Epithelial cell of proximal tubule (primary cell): ENCODE results near the gene HMGB3. TPM values are rescaled to one million over a fixed set of nuclear protein-coding genes. Genes with fewer than 3 reads are reported as not detected.
A peak's percentile ranks its signal among the peaks of the same experiment; 100 is the strongest.

Experiments used
- DNase-seq: peaks from one replicate; pipeline ENCODE4 v3.0.0-alpha.2; 2011; ENCODE audit warnings: low read depth
- H3K4me3 ChIP-seq: 2 replicates; pipeline ENCODE4 v1.5.1; 2011; ENCODE audit warnings: low read depth, mild to moderate bottlenecking, low read length
- CTCF ChIP-seq: conservative IDR thresholded peaks from 2 replicates; pipeline ENCODE4 v1.5.1; 2012; ENCODE audit warnings: low read depth, mild to moderate bottlenecking, low read length
- total RNA-seq: library from RNA; depleted of rRNA; stranded (reverse); fragments of >200 nt; gene quantifications from 2 replicates; pipeline ENCODE4 v1.2.3, GENCODE V29; 2015

Gene HMGB3
- 42.3 and 43.2 TPM in 2 replicates for total RNA-seq

- TF ChIP-seq CTCF, result no peak
- peak within 1 kb of the TSS; percentile 64 for H3K4me3 ChIP-seq
- peak; percentile 19 for DNase-seq
These were observed at the start of gene HMGB3 for GRCh38 chrX:150982788-150983520. HMGB3 (plus strand) TSS chrX:150983335; CDS start chrX:150985600, 2,265 bp downstream.

DNA sequence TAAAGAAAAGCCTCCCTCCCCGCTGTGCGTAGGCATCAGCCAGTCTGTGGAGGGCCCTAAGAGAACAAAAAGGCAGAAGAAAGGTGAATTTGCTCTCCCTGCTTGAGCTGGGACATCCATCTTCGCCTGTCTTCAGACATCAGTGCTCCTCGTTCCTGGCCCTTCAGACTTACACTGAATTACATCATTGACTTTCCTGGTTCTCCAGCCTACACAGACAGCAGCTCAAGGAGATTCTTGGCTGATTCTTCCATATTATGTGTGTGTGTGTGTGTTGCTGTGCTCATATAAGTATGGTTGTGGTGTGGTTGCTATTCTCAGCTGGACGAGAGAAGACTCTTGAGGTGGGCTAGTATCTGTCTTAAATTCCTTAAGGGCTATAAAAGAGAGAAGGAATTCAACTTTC is 49.2 kb upstream of the HMGB3 start:
- TF ChIP-seq CTCF, result no peak
- DNase-seq, result no peak
- no peak overlapping the region for H3K4me3 ChIP-seq

DNA sequence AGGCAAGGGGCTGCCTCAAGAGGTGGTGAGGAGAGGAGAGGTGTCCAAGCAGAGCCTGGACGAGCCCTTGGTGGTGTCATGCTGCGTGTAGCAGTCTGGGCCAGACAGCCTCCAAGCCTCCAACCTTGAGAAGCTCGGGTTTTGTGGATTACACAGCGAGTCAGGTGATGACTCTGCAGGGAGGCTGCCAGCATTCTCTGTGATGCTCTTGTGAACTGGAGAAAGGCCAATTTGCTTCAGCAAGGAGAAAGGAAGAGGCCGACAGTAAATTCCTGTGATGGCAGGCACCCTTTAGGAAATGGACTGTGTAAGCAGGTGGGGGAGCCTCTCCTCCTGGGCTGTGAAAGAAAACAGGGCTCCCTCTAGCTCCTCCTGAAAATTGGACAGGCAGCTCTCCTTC is 48.7 kb upstream of the HMGB3 start:
- DNase-seq, result peak; percentile 66
- H3K4me3 ChIP-seq, result no peak overlapping the region
- no peak for TF ChIP-seq CTCF

- TF ChIP-seq CTCF, result no peak
- no peak overlapping the region for H3K4me3 ChIP-seq
- DNase-seq, result peak; percentile 59
These were observed 47.7 kb upstream of the HMGB3 start for GRCh38 chrX:150935467-150935866.

GRCh38 chrX:150936556-150936955 is 46.6 kb upstream of the HMGB3 start:
- no peak overlapping the region for H3K4me3 ChIP-seq
- DNase-seq, result no peak
- TF ChIP-seq CTCF, result no peak

DNA sequence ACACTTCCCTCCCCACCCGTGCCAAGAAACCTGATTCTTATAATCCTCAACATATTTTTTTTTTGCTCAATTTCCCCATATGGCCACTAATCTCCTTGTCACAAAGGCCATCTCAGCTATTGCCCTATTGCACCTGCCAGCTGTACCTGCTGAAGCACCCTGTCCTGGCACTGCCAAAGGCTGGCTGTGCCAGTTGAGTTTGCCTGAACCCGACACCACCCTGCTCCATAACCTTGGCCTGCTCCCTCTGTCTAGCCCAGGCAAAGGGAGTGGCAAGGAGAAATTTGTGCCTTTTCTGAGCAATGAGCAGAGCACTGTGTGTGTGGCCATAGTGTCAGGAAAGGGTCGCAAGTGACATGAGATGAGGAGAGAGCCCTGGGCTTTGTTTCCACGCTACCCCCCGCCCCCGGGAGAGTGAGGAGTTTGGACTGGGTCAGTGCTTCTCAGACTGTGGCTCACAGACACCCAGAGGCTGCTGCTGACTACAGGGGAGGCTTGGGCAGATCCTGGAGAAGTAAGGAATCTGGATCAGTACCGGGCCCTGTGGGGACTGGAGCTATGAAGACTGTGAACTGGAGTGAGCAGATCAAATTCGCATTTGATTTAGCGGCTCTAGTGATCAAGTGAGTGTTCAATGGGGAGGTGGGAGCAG is 42.2 kb upstream of the HMGB3 start:
- no peak overlapping the region for H3K4me3 ChIP-seq
- no peak for TF ChIP-seq CTCF
- DNase-seq, result no peak

DNA sequence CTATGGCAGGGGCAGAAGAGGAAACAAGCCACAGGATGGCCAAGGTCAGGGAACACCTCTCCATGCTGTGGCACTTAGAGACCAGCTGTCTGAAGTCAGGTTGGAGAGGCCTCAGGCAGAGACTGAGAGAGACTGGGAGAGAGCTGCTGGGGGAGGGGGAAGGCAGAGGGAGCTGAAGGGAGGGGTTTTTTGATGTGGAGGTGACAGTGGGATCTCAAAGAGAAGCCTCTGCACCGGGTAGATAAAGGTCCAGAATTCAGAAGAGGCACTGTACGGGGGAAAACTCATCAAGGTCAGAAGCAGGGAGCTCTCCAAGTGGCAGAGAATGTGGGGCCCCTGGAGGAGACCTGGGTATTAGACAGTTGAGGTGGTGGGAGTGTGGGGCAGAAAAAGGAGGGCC is 41.6 kb upstream of the HMGB3 start:
- no peak for TF ChIP-seq CTCF
- H3K4me3 ChIP-seq, result no peak overlapping the region
- no peak for DNase-seq
